Osteoblast (primary cell): Measurements from ENCODE around the gene ARL5C. TPM values are rescaled to one million over a fixed set of nuclear protein-coding genes. Genes with fewer than 3 reads are reported as not detected.

Experiments used
- DNase-seq: peaks from one replicate; pipeline ENCODE4 v3.0.0; 2011; ENCODE audit warnings: low spot score, mixed read lengths; ENCODE audit not compliant: insufficient read length; ENCODE audit errors: missing footprints
- H2AFZ ChIP-seq: 2 replicates; pipeline ENCODE4 v1.6.0; 2011; ENCODE audit warnings: mild to moderate bottlenecking, low read length
- H3K27ac ChIP-seq: 2 replicates; pipeline ENCODE4 v1.5.1; 2011; ENCODE audit warnings: mild to moderate bottlenecking, low read depth, low read length, moderate library complexity
- H3K27me3 ChIP-seq: 2 replicates; pipeline ENCODE4 v1.6.0; 2012; ENCODE audit warnings: mild to moderate bottlenecking, control low read depth, inconsistent platforms, low read length, moderate library complexity; ENCODE audit not compliant: insufficient read depth
- H3K36me3 ChIP-seq: 2 replicates; pipeline ENCODE4 v1.5.1; 2011; ENCODE audit warnings: mild to moderate bottlenecking, low read length, control low read depth, moderate library complexity; ENCODE audit not compliant: insufficient read depth
- H3K4me1 ChIP-seq: 2 replicates; pipeline ENCODE4 v1.5.1; 2011; ENCODE audit warnings: mild to moderate bottlenecking, low read length, control low read depth, moderate library complexity; ENCODE audit not compliant: insufficient read depth
- H3K4me2 ChIP-seq: 2 replicates; pipeline ENCODE4 v1.6.0; 2011; ENCODE audit warnings: mild to moderate bottlenecking, low read length; ENCODE audit not compliant: insufficient read depth
- H3K4me3 ChIP-seq: fragments of 200-600 bp; sonication (generic); 3 replicates; pipeline ENCODE4 v1.5.1; 2012; ENCODE audit warnings: mild to moderate bottlenecking, low read length, inconsistent platforms; ENCODE audit not compliant: insufficient read depth
- H3K79me2 ChIP-seq: 2 replicates; pipeline ENCODE4 v1.6.0; 2012; ENCODE audit warnings: mild to moderate bottlenecking, low read length, control low read depth, inconsistent platforms; ENCODE audit not compliant: insufficient read depth
- H3K9me3 ChIP-seq: 2 replicates; pipeline ENCODE4 v1.5.1; 2011; ENCODE audit warnings: low read depth, low read length, control low read depth
- H4K20me1 ChIP-seq: 2 replicates; pipeline ENCODE4 v1.6.0; 2012; ENCODE audit warnings: mild to moderate bottlenecking, low read length, control low read depth; ENCODE audit not compliant: insufficient read depth
- total RNA-seq: library from RNA; depleted of rRNA; stranded (reverse); fragments of >200 nt; gene quantifications from 2 replicates; pipeline ENCODE4 v1.2.3, GENCODE V29; 2012
- TF ChIP-seq, protein P1 (sequence below): IDR thresholded peaks from 2 replicates; pipeline ENCODE4 v1.5.1; 2011; ENCODE audit warnings: mild to moderate bottlenecking, low read depth, low read length, moderate library complexity; ENCODE audit errors: extremely low read depth

The ARL5C gene
- total RNA-seq, 1 donor = not detected

DNA sequence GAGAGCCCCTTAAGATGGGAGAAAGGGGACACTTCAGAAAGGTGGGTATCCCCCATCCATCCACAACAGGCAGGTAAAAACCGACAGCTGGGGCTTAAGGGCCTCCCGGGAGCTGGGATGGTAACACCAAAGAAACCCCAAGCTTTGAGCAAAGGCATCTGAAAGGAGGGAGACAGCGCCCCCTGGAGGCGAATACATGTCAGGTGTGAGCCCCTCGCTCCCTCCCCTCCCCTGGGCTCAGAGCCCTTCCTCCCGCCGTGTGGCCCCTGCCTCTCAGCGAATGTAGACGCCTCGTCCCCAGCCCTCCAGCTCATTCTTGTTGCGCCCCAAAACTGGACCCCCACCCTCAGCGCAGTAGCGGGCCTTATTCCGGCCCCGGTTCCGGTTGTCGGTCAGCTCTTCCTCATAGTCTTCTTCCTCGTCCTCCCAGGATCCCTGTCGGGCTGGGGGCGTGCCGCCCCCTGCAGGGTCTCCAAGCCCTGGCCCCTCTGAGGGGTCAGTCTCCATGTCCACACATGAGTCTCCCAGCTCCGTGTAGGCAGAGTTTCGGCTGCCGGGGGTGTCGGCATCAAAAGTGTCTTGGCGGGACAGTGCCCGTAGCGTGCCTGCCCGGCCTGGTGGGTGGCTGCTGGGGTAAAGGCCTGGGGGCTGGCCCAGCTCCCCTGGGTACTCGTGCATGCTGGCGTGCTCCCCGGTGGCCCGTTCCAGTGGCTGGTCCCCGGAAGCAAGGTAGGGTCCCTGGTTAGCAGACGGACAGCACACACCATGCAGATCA lies 9.1 kb upstream of the ARL5C start:
- Histone ChIP-seq H3K4me3 (no peak overlapping the region), H3K27me3 (no peaks in the 10 kb centered on the region), H3K36me3 (peaks cover 29% of the 10 kb centered on the region), H3K4me2 (no peak overlapping the region), H3K27ac (no peak overlapping the region), H3K79me2 (no peaks in the 10 kb centered on the region), H3K4me1 (peaks cover 6% of the 10 kb centered on the region), H2AFZ (no peak overlapping the region), H3K9me3 (no peaks in the 10 kb centered on the region), H4K20me1 (peaks cover 18% of the 10 kb centered on the region)
- TF ChIP-seq, protein P1, sequence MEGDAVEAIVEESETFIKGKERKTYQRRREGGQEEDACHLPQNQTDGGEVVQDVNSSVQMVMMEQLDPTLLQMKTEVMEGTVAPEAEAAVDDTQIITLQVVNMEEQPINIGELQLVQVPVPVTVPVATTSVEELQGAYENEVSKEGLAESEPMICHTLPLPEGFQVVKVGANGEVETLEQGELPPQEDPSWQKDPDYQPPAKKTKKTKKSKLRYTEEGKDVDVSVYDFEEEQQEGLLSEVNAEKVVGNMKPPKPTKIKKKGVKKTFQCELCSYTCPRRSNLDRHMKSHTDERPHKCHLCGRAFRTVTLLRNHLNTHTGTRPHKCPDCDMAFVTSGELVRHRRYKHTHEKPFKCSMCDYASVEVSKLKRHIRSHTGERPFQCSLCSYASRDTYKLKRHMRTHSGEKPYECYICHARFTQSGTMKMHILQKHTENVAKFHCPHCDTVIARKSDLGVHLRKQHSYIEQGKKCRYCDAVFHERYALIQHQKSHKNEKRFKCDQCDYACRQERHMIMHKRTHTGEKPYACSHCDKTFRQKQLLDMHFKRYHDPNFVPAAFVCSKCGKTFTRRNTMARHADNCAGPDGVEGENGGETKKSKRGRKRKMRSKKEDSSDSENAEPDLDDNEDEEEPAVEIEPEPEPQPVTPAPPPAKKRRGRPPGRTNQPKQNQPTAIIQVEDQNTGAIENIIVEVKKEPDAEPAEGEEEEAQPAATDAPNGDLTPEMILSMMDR = peak; percentile 75
- peak; percentile 95 for DNase-seq

DNA sequence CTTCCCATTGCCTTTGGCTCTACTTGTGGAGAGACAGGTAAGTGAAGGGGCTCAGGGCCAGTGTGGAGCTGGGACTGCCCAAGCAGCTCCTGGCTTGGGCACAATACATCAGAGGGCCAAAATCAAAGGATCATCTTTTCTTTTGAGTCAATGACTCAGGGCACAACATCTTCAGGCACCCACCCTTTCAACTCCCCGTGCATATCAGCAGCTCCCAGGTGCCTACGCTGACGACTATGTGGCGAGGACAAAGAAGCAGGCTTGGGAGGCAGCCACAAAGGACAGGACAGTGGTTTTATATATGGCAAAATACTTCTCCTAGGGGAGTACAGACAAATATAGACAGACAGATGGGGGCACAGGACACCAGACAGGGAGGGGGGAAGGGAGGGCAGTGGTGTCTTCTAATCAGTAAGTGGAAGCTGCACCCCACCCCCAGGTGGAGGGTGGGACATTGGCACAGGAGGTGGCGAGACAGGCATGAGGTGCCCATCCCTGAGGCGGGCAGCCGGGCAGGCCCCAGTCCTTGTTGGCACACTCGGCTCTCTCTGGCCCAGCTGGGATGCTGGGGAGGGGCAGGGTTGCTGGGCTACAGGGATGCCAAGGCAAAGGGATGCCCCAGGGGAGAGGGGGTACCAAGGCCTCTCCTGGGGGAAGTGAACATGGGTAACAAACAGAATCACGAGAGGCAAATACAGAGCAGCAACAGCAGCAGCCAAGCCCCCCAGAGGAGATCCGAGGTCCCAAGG lies 7.7 kb upstream of the ARL5C start:
- Histone ChIP-seq H3K4me1 (peaks cover 4% of the 10 kb centered on the region), H3K79me2 (no peaks in the 10 kb centered on the region), H3K27ac (no peak overlapping the region), H4K20me1 (peaks cover 18% of the 10 kb centered on the region), H3K36me3 (peaks cover 29% of the 10 kb centered on the region), H3K9me3 (no peaks in the 10 kb centered on the region), H3K27me3 (no peaks in the 10 kb centered on the region), H2AFZ (no peak overlapping the region), H3K4me3 (no peak overlapping the region), H3K4me2 (no peak overlapping the region)
- TF ChIP-seq, protein P1 = no peak
- peak; percentile 73 for DNase-seq

DNA sequence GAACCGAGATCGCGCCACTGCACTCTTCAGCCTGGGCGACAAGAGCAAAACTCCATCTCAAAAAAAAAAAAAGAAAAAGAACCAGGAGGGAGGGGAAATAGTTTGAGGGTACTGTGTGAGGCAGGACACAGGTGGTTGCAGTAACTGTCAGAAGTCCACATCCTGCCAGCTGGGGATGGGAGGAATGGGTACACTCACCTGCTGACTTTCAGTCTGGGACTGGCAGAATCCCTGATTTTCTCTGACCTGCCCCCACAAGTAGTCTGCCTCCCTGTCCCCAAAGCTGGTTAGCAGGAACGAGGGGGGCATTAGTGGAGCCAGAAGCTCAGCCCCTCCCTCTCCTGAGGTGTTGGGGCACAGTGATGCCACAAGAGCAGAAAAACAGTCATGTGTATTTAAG lies 7.1 kb upstream of the ARL5C start:
- peak; percentile 37 for DNase-seq
- Histone ChIP-seq H3K4me3 (no peak overlapping the region), H3K4me1 (no peaks in the 10 kb centered on the region), H3K36me3 (peaks cover 29% of the 10 kb centered on the region), H4K20me1 (peaks cover 18% of the 10 kb centered on the region), H3K79me2 (no peaks in the 10 kb centered on the region), H3K4me2 (no peak overlapping the region), H3K27ac (no peak overlapping the region), H3K9me3 (no peaks in the 10 kb centered on the region), H2AFZ (no peak overlapping the region), H3K27me3 (no peaks in the 10 kb centered on the region)
- TF ChIP-seq, protein P1 = no peak

DNA sequence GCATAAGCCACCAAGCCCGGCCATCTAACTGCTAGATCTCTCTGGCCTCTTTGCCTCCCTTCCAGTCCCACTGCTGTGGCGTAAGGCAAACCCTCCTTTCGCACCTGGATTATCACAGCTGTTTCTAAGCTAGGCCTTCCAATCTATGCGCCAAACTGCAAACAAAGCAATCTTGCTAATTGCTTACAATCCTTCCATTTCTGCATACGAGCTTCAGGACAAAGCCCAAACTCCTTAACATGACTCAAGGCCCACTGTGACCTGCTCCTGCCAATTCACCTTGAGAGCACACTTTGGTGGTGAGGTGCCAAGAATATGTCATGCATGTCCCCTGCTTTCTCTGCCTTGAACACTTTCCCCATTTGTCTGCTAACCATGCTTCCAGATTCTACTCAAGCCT lies 6.0 kb upstream of the ARL5C start:
- TF ChIP-seq, protein P1 = no peak
- no peak for DNase-seq
- no peak overlapping the region for H3K27ac ChIP-seq
- H3K36me3 ChIP-seq = peaks cover 18% of the 10 kb centered on the region
- no peaks in the 10 kb centered on the region for H3K4me1 ChIP-seq
- peaks cover 3% of the 10 kb centered on the region for H3K27me3 ChIP-seq
- peaks cover 12% of the 10 kb centered on the region for H4K20me1 ChIP-seq
- H3K4me2 ChIP-seq = no peak overlapping the region
- H2AFZ ChIP-seq = no peak overlapping the region
- no peaks in the 10 kb centered on the region for H3K79me2 ChIP-seq
- H3K4me3 ChIP-seq = no peak overlapping the region
- H3K9me3 ChIP-seq = no peaks in the 10 kb centered on the region
